GM18526 (cell line): Measurements from ENCODE around the gene CLCNKB.

ENCODE experiments used
- POLR2A ChIP-seq: IDR thresholded peaks from 3 replicates; pipeline ENCODE4 v1.6.1; 2011; ENCODE audit not compliant: insufficient read length; ENCODE audit errors: extremely low read depth

CLCNKB gene

GRCh38 chr1:16012590-16013219 lies 30.9 kb upstream of the CLCNKB start:
- no peak for TF ChIP-seq POLR2A

GRCh38 chr1:16013220-16013907 lies 30.2 kb upstream of the CLCNKB start:
- no peak for TF ChIP-seq POLR2A

GRCh38 chr1:16013908-16014258 lies 29.7 kb upstream of the CLCNKB start:
- no peak for TF ChIP-seq POLR2A

GRCh38 chr1:16014509-16015482 lies 28.8 kb upstream of the CLCNKB start:
- no peak for TF ChIP-seq POLR2A

GRCh38 chr1:16015491-16015890 lies 28.1 kb upstream of the CLCNKB start:
- TF ChIP-seq POLR2A, result no peak

GRCh38 chr1:16015960-16016901 lies 27.4 kb upstream of the CLCNKB start:
- no peak for TF ChIP-seq POLR2A

GRCh38 chr1:16017076-16017460 lies 26.5 kb upstream of the CLCNKB start:
- no peak for TF ChIP-seq POLR2A

- TF ChIP-seq POLR2A, result no peak
These were observed 25.9 kb upstream of the CLCNKB start, which contains the start of gene HSPB7 for GRCh38 chr1:16017461-16018303. Gene HSPB7 (minus strand): TSS chr1:16018043. CDS start chr1:16017963, 80 bp downstream.

GRCh38 chr1:16018308-16018707 lies 25.3 kb upstream of the CLCNKB start:
- TF ChIP-seq POLR2A, result no peak

GRCh38 chr1:16018749-16019643 lies 24.6 kb upstream of the CLCNKB start:
- no peak for TF ChIP-seq POLR2A

GRCh38 chr1:16019644-16020277 lies 23.8 kb upstream of the CLCNKB start:
- TF ChIP-seq POLR2A, result no peak

GRCh38 chr1:16020325-16020724 lies 23.3 kb upstream of the CLCNKB start:
- no peak for TF ChIP-seq POLR2A

GRCh38 chr1:16021681-16022080 lies 21.9 kb upstream of the CLCNKB start, which contains the start of gene CLCNKA:
Gene CLCNKA (plus strand): TSS chr1:16022036. CDS start chr1:16022620, 584 bp downstream.
- TF ChIP-seq POLR2A, result no peak

GRCh38 chr1:16022393-16022792 lies 21.2 kb upstream of the CLCNKB start:
- TF ChIP-seq POLR2A, result no peak
